HG03159 (cell line): Measurements from ENCODE around the gene PSMD6.

ENCODE experiments used
- ATAC-seq: cut with Tn5 transposase; IDR thresholded peaks from one replicate; pipeline ENCODE4 v1.9.1; 2021; ENCODE audit warnings: mild to moderate bottlenecking, moderate library complexity; ENCODE audit not compliant: unreplicated experiment

Gene PSMD6

DNA sequence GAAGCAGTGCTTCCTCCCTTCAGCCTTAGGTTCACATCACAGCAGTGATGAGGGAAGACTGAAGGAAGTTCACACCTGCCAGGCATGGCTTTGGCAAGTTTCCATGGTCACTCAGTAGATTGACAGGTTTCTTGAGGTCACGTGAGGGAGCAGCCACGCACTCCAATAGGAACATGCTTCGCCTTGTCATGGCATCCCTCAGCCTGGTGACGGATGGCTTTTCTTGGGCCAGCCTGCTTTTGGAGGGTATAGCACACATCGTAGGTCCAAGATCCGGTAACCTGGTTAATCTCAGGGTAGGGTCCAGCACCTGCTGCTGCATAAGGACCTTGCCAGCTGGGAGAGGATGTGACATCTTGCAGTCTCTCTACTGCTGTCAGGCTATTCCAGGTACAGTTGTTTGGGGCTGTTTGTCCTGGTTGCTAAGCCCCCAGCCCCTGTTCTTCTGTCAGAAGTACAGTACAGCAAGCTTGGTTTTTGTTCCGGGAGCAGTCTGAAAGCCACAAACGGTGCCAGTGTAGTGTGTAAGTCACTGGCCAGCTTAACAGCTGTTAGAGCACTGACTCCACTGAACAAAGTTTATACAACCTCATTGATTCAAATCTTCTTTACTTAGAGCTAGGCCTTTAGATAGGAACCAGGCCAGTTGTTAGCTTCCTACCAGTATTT lies 42.3 kb downstream of the PSMD6 start:
- ATAC-seq: no peak

DNA sequence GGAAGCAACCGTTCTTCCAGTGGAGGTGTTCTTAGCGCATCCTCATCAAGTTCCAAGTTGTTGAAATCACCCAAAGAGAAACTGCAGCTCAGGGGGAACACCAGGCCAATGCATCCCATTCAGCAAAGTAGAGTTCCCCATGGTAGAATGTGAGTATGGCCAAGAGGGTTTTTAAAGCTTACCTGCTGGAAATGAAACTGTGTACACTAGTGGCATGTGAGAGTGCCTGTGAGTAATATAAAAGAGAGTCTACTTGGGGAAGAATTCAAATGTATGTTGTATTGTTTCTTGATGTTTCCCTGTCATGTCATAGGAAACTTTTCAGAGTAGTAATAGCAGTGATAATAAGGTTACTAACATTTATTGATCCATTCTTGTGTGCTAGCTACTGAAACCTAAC lies 43.3 kb downstream of the PSMD6 start:
- no peak for ATAC-seq

GRCh38 chr3:63979093-63979885 lies 44.0 kb downstream of the PSMD6 start:
- ATAC-seq: no peak

GRCh38 chr3:63977893-63978292 lies 45.4 kb downstream of the PSMD6 start:
- ATAC-seq: no peak

GRCh38 chr3:63976872-63977200 lies 46.5 kb downstream of the PSMD6 start:
- ATAC-seq: no peak

DNA sequence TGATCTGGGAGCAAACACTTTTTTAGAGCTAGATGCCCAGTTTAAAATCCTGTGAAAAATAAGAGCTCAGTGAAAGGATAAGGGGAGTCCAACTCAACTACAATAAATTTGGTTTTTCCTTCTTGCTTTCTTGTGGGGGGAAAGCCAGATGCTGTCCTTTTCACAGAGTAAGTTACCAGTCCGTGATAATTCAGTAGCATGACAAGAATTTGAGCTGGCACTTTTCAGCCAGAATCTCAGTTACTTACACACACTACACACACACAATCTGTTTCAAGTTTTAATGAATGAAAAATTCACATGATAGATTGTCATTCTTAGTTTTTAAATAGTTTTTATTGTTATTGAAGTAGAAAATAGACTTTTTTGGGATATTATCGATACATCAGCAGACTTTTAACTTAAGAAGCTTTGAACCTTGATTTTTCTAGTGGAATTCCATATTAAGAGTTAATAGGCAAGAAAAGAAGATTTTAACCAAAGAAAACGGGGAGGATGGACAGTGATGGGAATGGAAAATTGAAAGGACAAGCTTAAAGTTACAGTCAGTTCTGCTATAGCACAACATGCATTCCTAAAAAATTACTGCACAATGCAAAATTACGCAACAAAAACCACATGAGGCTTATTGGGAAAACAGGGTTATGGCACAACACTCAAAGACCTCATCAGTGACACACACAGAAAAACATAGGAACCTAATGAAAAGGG lies 47.0 kb downstream of the PSMD6 start:
- no peak for ATAC-seq

- no peak for ATAC-seq
Measured at GRCh38 chr3:63975723-63976122, 47.6 kb downstream of the PSMD6 start.

DNA sequence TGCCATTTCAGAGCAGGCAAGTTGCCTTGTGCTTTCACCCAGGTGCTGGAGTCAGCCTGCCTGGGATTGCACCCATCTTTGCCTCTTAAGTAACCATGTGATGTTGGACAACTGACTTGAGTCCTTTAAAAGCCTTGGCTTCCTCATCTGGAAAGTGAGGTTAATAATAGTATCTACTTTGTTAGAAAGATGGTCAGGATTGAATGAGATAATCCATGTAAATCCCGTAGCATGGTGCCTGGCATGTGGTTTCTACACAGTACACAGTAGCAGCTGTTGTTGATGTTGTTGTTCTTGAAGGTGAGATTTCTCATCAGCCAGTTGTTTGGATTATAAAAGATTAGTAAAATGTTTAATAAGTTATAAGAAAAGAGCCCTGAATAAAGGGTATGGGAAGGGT lies 48.8 kb downstream of the PSMD6 start:
- ATAC-seq: no peak

DNA sequence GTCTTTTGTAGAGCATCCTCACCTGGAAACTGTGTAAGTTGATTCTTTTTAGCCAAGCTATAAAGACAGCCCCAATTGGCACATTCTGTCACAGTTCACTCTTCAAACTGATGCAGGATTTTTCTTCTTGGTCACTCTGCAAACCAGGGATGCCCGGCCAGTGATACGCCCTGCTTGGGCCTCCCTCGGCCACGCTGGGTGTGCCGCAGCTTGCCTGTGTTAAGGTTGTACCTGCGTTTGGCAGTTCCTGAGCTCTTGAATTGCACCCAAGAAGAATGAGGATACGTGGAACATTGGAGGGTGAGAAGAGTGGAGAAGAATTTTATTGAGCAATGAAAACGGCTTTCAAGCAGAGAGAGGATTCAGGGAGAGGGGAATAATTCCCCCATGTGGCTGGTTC lies 49.9 kb downstream of the PSMD6 start:
- no peak for ATAC-seq

GRCh38 chr3:63972987-63973386 lies 50.3 kb downstream of the PSMD6 start:
- ATAC-seq: no peak

- no peak for ATAC-seq
Measured at GRCh38 chr3:63972196-63972595, 51.1 kb downstream of the PSMD6 start.

DNA sequence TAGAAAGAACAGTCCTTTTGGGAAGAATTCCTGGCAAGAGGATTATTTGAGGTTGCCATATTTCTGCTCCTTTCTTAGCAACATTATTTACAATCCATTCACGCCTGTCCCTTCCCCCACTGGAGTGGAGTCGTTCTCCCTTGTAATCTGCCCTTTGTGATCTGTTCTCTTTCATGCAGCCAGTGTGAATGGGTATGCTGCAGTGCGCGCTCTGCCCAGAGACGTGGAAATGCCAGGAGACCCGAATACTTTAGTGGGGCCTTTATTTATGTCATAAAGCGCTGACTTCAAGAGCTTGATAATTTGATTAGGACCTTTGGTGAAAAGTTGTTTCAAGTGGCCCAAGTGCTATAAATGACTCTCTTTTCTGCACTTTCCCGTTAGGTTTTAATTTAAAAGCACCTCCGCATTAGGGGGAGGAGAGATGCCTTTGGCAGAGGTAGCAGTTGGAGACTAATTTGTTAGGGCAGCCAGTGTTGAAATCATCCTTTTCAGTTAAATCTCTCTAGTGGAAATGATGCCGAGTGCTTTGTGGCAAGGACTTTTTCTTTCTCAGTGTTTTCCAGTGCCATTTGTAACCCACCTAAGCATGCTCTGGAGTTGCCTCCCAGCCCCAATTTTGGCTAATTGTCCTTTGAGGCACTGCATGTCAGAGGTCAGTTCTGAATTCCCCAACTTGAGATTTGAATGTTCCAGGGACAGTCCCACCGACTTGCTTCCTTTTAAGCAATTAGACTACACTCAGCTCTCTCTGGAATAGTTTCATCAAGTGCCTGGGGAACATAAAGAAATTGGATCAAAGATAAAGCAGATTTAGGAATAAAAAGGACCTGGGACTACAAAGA lies 52.4 kb downstream of the PSMD6 start:
- ATAC-seq: no peak

- ATAC-seq: no peak
Measured at GRCh38 chr3:63969876-63970275, 53.4 kb downstream of the PSMD6 start.

GRCh38 chr3:63968612-63969350 lies 54.5 kb downstream of the PSMD6 start:
- peak; percentile 29 for ATAC-seq

GRCh38 chr3:63967675-63968611 lies 55.4 kb downstream of the PSMD6 start:
- ATAC-seq: peak; percentile 50

DNA sequence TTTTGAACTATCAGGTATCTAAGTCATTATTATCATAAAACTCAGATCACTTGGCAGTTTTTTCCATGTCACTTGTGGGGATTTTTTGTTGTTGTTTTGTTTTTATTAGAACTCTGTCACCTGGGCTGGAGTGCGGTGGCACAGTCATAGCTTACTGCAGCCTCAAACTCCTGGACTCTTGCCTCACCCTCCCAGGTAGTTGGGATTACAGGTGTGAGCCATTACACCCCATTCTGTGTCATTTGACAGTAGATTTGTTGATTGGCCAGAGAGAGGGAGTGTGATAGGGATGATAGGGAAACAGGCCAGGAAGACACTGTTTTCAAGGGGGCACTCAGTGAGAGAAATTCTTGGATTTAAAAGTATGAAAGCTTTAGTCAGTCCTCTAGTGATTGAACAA lies 56.4 kb downstream of the PSMD6 start:
- ATAC-seq: no peak

GRCh38 chr3:63966007-63966406 lies 57.3 kb downstream of the PSMD6 start:
- ATAC-seq: no peak

- no peak for ATAC-seq
Measured at GRCh38 chr3:63964681-63965485, 58.4 kb downstream of the PSMD6 start.

DNA sequence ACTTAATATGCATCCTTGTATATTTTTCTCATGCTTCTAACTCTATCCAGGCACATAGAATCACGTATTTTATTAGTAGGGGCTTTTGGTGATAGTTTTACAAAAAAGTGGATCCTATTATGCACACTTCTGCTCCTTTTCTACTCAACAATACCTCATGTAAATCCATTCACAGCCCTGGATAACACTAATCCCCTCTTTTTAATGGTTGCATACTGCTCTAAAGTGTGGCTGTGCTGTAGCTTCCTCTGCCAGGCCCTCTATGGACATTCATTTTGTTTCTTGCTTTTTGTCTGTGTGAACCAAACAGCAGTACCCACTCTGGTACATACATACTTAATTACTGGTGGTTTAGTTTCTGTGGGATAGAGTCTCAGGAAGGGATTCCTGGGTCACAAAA lies 59.8 kb downstream of the PSMD6 start:
- ATAC-seq: no peak
